Panc1 (cell line): ENCODE results near the gene GPC6. TPM values are rescaled to one million over a fixed set of nuclear protein-coding genes. Genes with fewer than 3 reads are reported as not detected.

Source experiments
- ATAC-seq: fragments of 200-7000 bp; cut with Tn5 transposase; 2 replicates; pipeline ENCODE4 v1.9.1; 2020; ENCODE audit warnings: mild to moderate bottlenecking, moderate library complexity
- BruUV-seq: library from RNA; stranded (reverse); fragments of 400-500 nt; replicated peaks from 2 replicates; lab custom pipeline; 2021; lab: Mats Ljungman, UMichigan
- CTCF ChIA-PET: fragments of 300-600 bp; sonication (Branson Sonifier 250); formaldehyde crosslinking; loops from one replicate; lab custom pipeline; 2022; ENCODE audit warnings: antibody characterized with exemption; lab: Charles Lee
- POLR2A ChIA-PET: fragments of 300-600 bp; sonication (Branson Sonifier 250); formaldehyde crosslinking; loops from one replicate; lab custom pipeline; 2022; ENCODE audit warnings: antibody characterized with exemption; lab: Charles Lee
- DNase-seq: peaks from one replicate; pipeline ENCODE4 v3.0.0-alpha.2; 2010; ENCODE audit warnings: low read depth, low spot score
- H3K27ac ChIP-seq: 2 replicates; pipeline ENCODE4 v1.5.1; 2011; ENCODE audit warnings: mild to moderate bottlenecking, low read length, inconsistent platforms
- H3K27me3 ChIP-seq: fragments of 200-500 bp; sonication (Bioruptor generic); 2 replicates; pipeline ENCODE4 v1.6.0; 2014; ENCODE audit warnings: low read length, inconsistent platforms; ENCODE audit not compliant: control insufficient read depth, insufficient read depth
- H3K36me3 ChIP-seq: fragments of 200-500 bp; sonication (Bioruptor generic); 2 replicates; pipeline ENCODE4 v1.5.1; 2014; ENCODE audit warnings: inconsistent platforms, mild to moderate bottlenecking, low read length, moderate library complexity; ENCODE audit not compliant: control insufficient read depth, insufficient read depth
- H3K4me1 ChIP-seq: 2 replicates; pipeline ENCODE4 v1.5.1; 2011; ENCODE audit warnings: inconsistent platforms, mild to moderate bottlenecking, low read length, moderate library complexity; ENCODE audit not compliant: control insufficient read depth, insufficient read depth
- H3K4me3 ChIP-seq, 2 experiments: 2 replicates each; pipeline ENCODE4 v1.5.1; 2011 to 2012; ENCODE audit warnings: low read depth in 2 of 2, low read length in 2 of 2, mild to moderate bottlenecking in 2 of 2, inconsistent platforms in 1 of 2, moderate library complexity in 1 of 2
- H3K9me3 ChIP-seq: fragments of 200-500 bp; sonication (Bioruptor generic); 2 replicates; pipeline ENCODE4 v1.5.1; 2014; ENCODE audit warnings: low read depth, mild to moderate bottlenecking, inconsistent platforms, low read length, moderate library complexity; ENCODE audit not compliant: control insufficient read depth, insufficient read depth
- CTCF ChIP-seq: fragments of 450-650 bp; IDR thresholded peaks from 2 replicates; pipeline ENCODE4 v1.5.1; 2017; ENCODE audit warnings: mild to moderate bottlenecking
- POLR2AphosphoS5 ChIP-seq: IDR thresholded peaks from 2 replicates; pipeline ENCODE4 v1.6.1; 2012; ENCODE audit warnings: mild to moderate bottlenecking, low read depth, low read length, moderate library complexity
- SIN3A ChIP-seq: IDR thresholded peaks from 2 replicates; pipeline ENCODE4 v1.6.1; 2012; ENCODE audit warnings: low read depth, mild to moderate bottlenecking, low read length, moderate library complexity, borderline replicate concordance; ENCODE audit not compliant: insufficient read depth
- TCF7L2 ChIP-seq: IDR thresholded peaks from 2 replicates; pipeline ENCODE4 v1.6.1; 2011; ENCODE audit warnings: mild to moderate bottlenecking, low read depth, low read length, inconsistent platforms
- in situ Hi-C: cut with HindIII; loops from 2 replicates; pipeline ENCODE4 v1.10.0; 2016; ENCODE audit warnings: low sequenced_read_pairs, low pct_unique_long_range_greater_than_20kb
- intact Hi-C: fragments of 100-400 bp; cut with micrococcal nuclease; formaldehyde crosslinking; loops from one replicate; pipeline ENCODE4 v1.10.0; 2022; ENCODE audit not compliant: unreplicated experiment
- total RNA-seq: library from RNA; stranded (reverse); gene quantifications from one replicate; pipeline ENCODE4 v1.2.1, GENCODE V29; 2021; ENCODE audit not compliant: unreplicated experiment
- TF ChIP-seq, protein P1 (sequence below), 2 experiments: IDR thresholded peaks; 2 replicates each; pipeline ENCODE4 v1.6.1; 2011 to 2012; ENCODE audit warnings: low read depth in 2 of 2, control low read depth in 1 of 2, low read length in 1 of 2, mild to moderate bottlenecking in 1 of 2, moderate library complexity in 1 of 2; ENCODE audit not compliant: insufficient read depth in 1 of 2

The GPC6 gene
- total RNA-seq, 1 experiment from 2014 or later, result 4.8 TPM

GRCh38 chr13:93496985-93497673, 270.5 kb downstream of the GPC6 start:
- Histone ChIP-seq H3K27ac (no peak overlapping the region), H3K27me3 (no peaks in the 10 kb centered on the region), H3K9me3 (no peaks in the 10 kb centered on the region), H3K4me3 (no peak overlapping the region), H3K4me1 (no peaks in the 10 kb centered on the region), H3K36me3 (no peaks in the 10 kb centered on the region)
- POLR2A ChIA-PET, result no interaction called here
- TF ChIP-seq CTCF, result no peak
- TF ChIP-seq TCF7L2, result no peak
- TF ChIP-seq, protein P1, sequence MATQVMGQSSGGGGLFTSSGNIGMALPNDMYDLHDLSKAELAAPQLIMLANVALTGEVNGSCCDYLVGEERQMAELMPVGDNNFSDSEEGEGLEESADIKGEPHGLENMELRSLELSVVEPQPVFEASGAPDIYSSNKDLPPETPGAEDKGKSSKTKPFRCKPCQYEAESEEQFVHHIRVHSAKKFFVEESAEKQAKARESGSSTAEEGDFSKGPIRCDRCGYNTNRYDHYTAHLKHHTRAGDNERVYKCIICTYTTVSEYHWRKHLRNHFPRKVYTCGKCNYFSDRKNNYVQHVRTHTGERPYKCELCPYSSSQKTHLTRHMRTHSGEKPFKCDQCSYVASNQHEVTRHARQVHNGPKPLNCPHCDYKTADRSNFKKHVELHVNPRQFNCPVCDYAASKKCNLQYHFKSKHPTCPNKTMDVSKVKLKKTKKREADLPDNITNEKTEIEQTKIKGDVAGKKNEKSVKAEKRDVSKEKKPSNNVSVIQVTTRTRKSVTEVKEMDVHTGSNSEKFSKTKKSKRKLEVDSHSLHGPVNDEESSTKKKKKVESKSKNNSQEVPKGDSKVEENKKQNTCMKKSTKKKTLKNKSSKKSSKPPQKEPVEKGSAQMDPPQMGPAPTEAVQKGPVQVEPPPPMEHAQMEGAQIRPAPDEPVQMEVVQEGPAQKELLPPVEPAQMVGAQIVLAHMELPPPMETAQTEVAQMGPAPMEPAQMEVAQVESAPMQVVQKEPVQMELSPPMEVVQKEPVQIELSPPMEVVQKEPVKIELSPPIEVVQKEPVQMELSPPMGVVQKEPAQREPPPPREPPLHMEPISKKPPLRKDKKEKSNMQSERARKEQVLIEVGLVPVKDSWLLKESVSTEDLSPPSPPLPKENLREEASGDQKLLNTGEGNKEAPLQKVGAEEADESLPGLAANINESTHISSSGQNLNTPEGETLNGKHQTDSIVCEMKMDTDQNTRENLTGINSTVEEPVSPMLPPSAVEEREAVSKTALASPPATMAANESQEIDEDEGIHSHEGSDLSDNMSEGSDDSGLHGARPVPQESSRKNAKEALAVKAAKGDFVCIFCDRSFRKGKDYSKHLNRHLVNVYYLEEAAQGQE (IDR thresholded peaks at IDR 0.05; ENCODE audit: insufficient read depth in 1 of 2, low read depth in 2 of 2, low read length in 1 of 2), result no peak
- no peak for TF ChIP-seq SIN3A
- intact Hi-C loops, result no loop called here
- BruUV-seq, result no TSS peak
- in situ Hi-C loops, result no loop called here
- no peak for ATAC-seq
- CTCF ChIA-PET, result no interaction called here
- no peak for DNase-seq

DNA sequence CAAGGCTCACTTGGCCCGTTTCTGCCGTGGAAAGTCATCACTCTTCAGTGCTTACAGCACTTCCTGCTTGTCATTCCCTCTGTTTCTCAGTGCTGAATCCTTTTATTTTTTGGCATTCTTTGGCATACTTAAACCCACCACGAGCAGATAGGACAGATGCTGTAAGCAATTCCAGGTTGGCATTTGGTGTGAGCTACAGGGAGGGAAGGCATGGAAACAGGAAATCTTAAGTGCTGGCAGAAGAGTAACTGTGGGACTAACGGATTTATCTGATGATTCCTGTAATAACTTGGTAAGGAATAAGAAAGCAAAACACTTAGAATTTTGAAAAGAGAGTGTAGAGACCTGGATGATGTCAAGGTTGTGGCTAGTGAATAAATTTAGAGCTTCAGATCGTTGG, 273.4 kb downstream of the GPC6 start:
- no peak for ATAC-seq
- Histone ChIP-seq H3K36me3 (no peaks in the 10 kb centered on the region), H3K4me3 (no peak overlapping the region), H3K27me3 (no peaks in the 10 kb centered on the region), H3K9me3 (no peaks in the 10 kb centered on the region), H3K27ac (no peak overlapping the region), H3K4me1 (no peaks in the 10 kb centered on the region)
- intact Hi-C loops, result no loop called here
- in situ Hi-C loops, result no loop called here
- no TSS peak for BruUV-seq
- POLR2A ChIA-PET, result no interaction called here
- no peak for TF ChIP-seq POLR2AphosphoS5
- TF ChIP-seq TCF7L2, result no peak
- no peak for TF ChIP-seq CTCF
- TF ChIP-seq, protein P1 (IDR thresholded peaks at IDR 0.05; ENCODE audit: insufficient read depth in 1 of 2, low read depth in 2 of 2, low read length in 1 of 2), result no peak
- no peak for TF ChIP-seq SIN3A
- no peak for DNase-seq
- CTCF ChIA-PET, result interaction anchor here (0.6 kb wide), 1 partner anchor 1325 kb away, joined by 5 read pairs; no protein-coding TSS in a partner anchor
